WTC11 (cell line): ENCODE results near the gene MED9.

ENCODE experiments used
- TP53 ChIP-seq: sonication (generic); formaldehyde crosslinking; IDR thresholded peaks from 2 replicates; pipeline ENCODE4 v1.8.1; 2023; ENCODE audit warnings: mild to moderate bottlenecking, missing genetic modification reagents
- ZNF138 ChIP-seq: sonication (generic); formaldehyde crosslinking; conservative IDR thresholded peaks from 2 replicates; pipeline ENCODE4 v1.8.1; 2022; ENCODE audit warnings: mild to moderate bottlenecking, moderate library complexity, missing genetic modification reagents
- ZNF671 ChIP-seq: fragments of 250-450 bp; sonication (Bioruptor Pico); IDR thresholded peaks from 2 replicates; pipeline ENCODE4 v1.8.0; 2021; ENCODE audit warnings: mild to moderate bottlenecking
- TF ChIP-seq, protein P1 (sequence below): fragments of 200-600 bp; IDR thresholded peaks from 2 replicates; pipeline ENCODE4 v1.8.0; 2022; ENCODE audit warnings: antibody characterized with exemption

DNA sequence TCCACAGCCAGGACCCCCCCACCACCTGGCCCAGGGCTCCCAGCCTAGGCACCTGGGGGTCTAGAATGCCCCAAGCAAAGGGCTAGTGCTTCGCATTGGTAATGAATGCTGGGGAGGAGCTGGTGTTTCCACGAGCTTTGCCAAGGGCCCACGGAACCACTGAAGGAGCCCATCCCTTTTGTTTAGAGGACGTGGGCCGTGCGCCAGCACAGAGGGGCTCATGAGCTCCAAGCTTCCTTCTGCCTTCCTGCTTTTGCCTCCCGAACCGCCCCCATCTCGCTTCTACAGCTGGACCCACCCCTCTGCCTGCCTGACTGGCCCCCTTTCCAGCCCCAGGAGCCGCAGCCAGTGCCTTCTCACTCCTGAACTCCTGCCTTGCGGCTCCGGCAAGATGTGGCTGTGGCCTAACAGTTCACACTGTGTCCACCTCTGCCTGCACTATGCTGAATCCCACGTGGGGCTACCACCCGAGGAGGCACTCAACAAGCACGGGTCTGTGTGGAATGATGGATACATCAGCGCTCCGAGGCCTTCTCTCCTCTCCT lies 51.2 kb downstream of the MED9 start:
- TF ChIP-seq ZNF138 (no peak), TP53 (CRISPR knock-in tag) (no peak), ZNF671 (no peak)
- TF ChIP-seq, protein P1, sequence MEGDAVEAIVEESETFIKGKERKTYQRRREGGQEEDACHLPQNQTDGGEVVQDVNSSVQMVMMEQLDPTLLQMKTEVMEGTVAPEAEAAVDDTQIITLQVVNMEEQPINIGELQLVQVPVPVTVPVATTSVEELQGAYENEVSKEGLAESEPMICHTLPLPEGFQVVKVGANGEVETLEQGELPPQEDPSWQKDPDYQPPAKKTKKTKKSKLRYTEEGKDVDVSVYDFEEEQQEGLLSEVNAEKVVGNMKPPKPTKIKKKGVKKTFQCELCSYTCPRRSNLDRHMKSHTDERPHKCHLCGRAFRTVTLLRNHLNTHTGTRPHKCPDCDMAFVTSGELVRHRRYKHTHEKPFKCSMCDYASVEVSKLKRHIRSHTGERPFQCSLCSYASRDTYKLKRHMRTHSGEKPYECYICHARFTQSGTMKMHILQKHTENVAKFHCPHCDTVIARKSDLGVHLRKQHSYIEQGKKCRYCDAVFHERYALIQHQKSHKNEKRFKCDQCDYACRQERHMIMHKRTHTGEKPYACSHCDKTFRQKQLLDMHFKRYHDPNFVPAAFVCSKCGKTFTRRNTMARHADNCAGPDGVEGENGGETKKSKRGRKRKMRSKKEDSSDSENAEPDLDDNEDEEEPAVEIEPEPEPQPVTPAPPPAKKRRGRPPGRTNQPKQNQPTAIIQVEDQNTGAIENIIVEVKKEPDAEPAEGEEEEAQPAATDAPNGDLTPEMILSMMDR: no peak
